Brain microvascular endothelial cell (primary cell): Measurements from ENCODE around the gene ZFC3H1.

Source experiments
- DNase-seq: peaks from one replicate; pipeline ENCODE4 v3.0.0-alpha.2; 2020
- H3K27ac ChIP-seq: fragments of 250-450 bp; sonication (Bioruptor Pico); 2 replicates; pipeline ENCODE4 v1.5.1; 2020; ENCODE audit warnings: mild to moderate bottlenecking, moderate library complexity
- H3K27me3 ChIP-seq: fragments of 250-450 bp; sonication (Bioruptor Pico); replicated peaks from 2 replicates; pipeline ENCODE4 v1.5.1; 2020; ENCODE audit warnings: mild to moderate bottlenecking
- H3K36me3 ChIP-seq: fragments of 250-450 bp; sonication (Bioruptor Pico); replicated peaks from 2 replicates; pipeline ENCODE4 v1.5.1; 2020; ENCODE audit warnings: mild to moderate bottlenecking
- H3K4me3 ChIP-seq: 2 replicates; pipeline ENCODE4 v1.5.1; 2011; ENCODE audit warnings: low read depth, mild to moderate bottlenecking, control low read depth, low read length, moderate library complexity
- in situ Hi-C: cut with HindIII; loops from 2 replicates; pipeline ENCODE4 v1.10.0; 2017; ENCODE audit warnings: low sequenced_read_pairs, low pct_ligation_motif_present
- TF ChIP-seq, protein P1 (sequence below): IDR thresholded peaks from 2 replicates; pipeline ENCODE4 v1.5.1; 2011; ENCODE audit warnings: low read depth, mild to moderate bottlenecking, moderate library complexity, low read length, control low read depth, inconsistent platforms; ENCODE audit errors: missing control alignments

The ZFC3H1 gene

DNA sequence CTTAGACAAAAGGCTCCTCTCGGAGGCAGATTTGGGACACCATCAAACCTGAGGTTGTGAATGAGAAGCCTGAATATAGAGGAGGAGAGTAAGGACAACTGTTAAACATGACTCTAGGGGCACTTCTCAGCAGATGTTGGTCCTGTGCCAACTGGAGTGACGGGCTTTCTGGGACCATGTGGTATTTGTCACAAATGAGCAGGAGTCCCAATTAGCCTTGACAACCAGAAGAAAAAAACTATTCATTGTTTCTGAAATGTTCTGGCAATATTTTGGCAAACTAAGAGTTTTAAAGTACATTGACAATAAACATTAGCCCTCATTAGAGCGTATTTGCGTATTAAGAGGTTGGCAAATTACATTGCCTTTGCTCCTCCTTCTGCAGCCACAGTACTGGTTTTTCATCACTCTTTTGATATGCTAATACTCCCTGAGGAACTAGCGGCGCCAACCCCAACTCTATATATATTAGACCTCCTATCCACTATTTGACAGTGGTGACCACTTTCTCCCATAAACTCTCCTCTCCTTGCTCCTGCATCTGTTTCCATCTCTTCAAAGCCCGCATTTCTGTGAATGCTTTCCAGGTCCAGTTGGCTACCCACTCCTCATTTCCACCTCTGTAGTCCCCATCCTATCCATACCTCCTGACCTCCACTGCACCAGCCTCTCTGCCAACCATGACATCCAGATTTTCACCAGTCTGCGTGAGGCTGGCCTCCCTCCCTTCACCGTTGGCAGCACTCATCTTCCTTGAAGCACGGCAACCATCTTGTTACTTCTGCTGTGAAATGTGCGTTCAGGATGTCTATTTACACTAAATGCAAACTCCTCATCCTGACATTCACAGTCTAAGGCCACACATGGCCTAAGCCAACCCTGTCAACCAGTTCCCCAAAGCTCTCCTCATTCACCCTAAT is 100.7 kb downstream of the ZFC3H1 start:
- in situ Hi-C loops = no loop called here
- Histone ChIP-seq H3K36me3 (no peaks in the 10 kb centered on the region), H3K27ac (no peak overlapping the region), H3K4me3 (no peak overlapping the region), H3K27me3 (no peaks in the 10 kb centered on the region)
- DNase-seq = no peak
- TF ChIP-seq, protein P1, sequence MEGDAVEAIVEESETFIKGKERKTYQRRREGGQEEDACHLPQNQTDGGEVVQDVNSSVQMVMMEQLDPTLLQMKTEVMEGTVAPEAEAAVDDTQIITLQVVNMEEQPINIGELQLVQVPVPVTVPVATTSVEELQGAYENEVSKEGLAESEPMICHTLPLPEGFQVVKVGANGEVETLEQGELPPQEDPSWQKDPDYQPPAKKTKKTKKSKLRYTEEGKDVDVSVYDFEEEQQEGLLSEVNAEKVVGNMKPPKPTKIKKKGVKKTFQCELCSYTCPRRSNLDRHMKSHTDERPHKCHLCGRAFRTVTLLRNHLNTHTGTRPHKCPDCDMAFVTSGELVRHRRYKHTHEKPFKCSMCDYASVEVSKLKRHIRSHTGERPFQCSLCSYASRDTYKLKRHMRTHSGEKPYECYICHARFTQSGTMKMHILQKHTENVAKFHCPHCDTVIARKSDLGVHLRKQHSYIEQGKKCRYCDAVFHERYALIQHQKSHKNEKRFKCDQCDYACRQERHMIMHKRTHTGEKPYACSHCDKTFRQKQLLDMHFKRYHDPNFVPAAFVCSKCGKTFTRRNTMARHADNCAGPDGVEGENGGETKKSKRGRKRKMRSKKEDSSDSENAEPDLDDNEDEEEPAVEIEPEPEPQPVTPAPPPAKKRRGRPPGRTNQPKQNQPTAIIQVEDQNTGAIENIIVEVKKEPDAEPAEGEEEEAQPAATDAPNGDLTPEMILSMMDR = no peak
